Measurements from ENCODE around the gene EPN1. TPM values are rescaled to one million over a fixed set of nuclear protein-coding genes. Genes with fewer than 3 reads are reported as not detected.
A peak's percentile ranks its signal among the peaks of the same experiment; 100 is the strongest.

The EPN1 gene
- total and polyA plus RNA-seq, 8 donors, result 38.4 to 102 (median 80.9) TPM

GRCh38 chr19:55666343-55667005 is 8.6 kb upstream of the EPN1 start:
- Histone ChIP-seq H3K4me1 (no peaks in the 10 kb centered on the region), H3K27ac (no peak overlapping the region), H3K27me3 (no peaks in the 10 kb centered on the region), H3K4me3 (no peak overlapping the region), H3K36me3 (peaks cover 16 to 69% (median 35%) of the 10 kb centered on the region in 3 donors), H3K9me3 (no peaks in the 10 kb centered on the region)
- WGBS, 2 donors, result 83 to 85% methylated on average over 12 of the region's 12 CpGs
- ATAC-seq, result no peak
- DNase-seq, result peak in 1 of 6 donors; percentile 32
- FAIRE-seq, result no peak
- TF ChIP-seq, protein P1, sequence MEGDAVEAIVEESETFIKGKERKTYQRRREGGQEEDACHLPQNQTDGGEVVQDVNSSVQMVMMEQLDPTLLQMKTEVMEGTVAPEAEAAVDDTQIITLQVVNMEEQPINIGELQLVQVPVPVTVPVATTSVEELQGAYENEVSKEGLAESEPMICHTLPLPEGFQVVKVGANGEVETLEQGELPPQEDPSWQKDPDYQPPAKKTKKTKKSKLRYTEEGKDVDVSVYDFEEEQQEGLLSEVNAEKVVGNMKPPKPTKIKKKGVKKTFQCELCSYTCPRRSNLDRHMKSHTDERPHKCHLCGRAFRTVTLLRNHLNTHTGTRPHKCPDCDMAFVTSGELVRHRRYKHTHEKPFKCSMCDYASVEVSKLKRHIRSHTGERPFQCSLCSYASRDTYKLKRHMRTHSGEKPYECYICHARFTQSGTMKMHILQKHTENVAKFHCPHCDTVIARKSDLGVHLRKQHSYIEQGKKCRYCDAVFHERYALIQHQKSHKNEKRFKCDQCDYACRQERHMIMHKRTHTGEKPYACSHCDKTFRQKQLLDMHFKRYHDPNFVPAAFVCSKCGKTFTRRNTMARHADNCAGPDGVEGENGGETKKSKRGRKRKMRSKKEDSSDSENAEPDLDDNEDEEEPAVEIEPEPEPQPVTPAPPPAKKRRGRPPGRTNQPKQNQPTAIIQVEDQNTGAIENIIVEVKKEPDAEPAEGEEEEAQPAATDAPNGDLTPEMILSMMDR (IDR thresholded peaks at IDR 0.05), result no peak
- intact Hi-C loops (cut with DNase I), result no loop called here

GRCh38 chr19:55667006-55667381 is 8.0 kb upstream of the EPN1 start:
- H3K36me3 ChIP-seq, result peaks cover 16 to 69% (median 35%) of the 10 kb centered on the region in 3 donors

GRCh38 chr19:55667511-55667910 is 7.5 kb upstream of the EPN1 start:
- intact Hi-C loops (cut with DNase I), result no loop called here
- DNase-seq (peak in 1 of 6 donors; percentile 20), ATAC-seq (no peak), FAIRE-seq (no peak)
- WGBS, 2 donors, result 84 to 85% methylated on average over 12 of the region's 12 CpGs
- Histone ChIP-seq H3K27me3 (no peaks in the 10 kb centered on the region), H3K4me3 (no peak overlapping the region), H3K9me3 (no peaks in the 10 kb centered on the region), H3K4me1 (no peaks in the 10 kb centered on the region), H3K27ac (no peak overlapping the region), H3K36me3 (peaks cover 16 to 67% (median 35%) of the 10 kb centered on the region in 3 donors)
- TF ChIP-seq, protein P1 (IDR thresholded peaks at IDR 0.05), result no peak

More at GRCh38 chr19:55667006-55667381, 8.0 kb upstream of the EPN1 start:
- ATAC-seq, result no peak
- 97 to 98% methylated on average over 4 of the region's 4 CpGs for WGBS, 2 donors
- H3K4me3 ChIP-seq, result no peak overlapping the region
- H3K27ac ChIP-seq, result no peak overlapping the region
- peak in 1 of 6 donors; percentile 44 for DNase-seq
- no peaks in the 10 kb centered on the region for H3K4me1 ChIP-seq
- H3K9me3 ChIP-seq, result no peaks in the 10 kb centered on the region
- intact Hi-C loops (cut with DNase I), result no loop called here
- no peaks in the 10 kb centered on the region for H3K27me3 ChIP-seq
- TF ChIP-seq, protein P1 (IDR thresholded peaks at IDR 0.05), result no peak
- FAIRE-seq, result no peak

DNA sequence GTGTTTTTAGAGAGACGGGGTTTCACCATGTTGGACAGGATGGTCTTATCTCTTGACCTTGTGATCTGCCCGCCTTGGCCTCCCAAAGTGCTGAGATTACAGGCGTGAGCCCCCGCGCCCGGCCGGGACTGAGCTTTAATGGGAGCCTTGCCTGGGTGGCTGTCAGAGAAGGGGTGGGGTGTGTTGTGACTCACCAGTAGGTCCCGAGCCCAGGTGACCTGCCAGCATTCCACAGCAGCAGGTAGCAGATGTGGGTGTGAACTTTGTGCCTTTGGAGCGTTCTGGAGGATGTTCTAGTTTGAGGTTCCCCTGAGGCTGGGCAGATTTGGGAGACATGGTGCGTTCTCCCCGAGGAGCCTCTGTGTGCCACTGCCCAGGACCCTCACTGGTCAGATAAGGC is 7.1 kb upstream of the EPN1 start:
- Histone ChIP-seq H3K4me3 (no peak overlapping the region), H3K4me1 (no peaks in the 10 kb centered on the region), H3K36me3 (peaks cover 14 to 62% (median 35%) of the 10 kb centered on the region in 3 donors), H3K27me3 (no peaks in the 10 kb centered on the region), H3K27ac (no peak overlapping the region), H3K9me3 (no peaks in the 10 kb centered on the region)
- peak; percentile 36 to 72 (median 50) for ATAC-seq
- 37 to 46% methylated on average over 11 of the region's 11 CpGs for WGBS, 2 donors
- FAIRE-seq, result no peak
- intact Hi-C loops (cut with DNase I), result no loop called here
- TF ChIP-seq, protein P1 (IDR thresholded peaks at IDR 0.05), result no peak
- DNase-seq, result peak in 2 of 6 donors; percentile 42 to 51

All from pancreas (tissue), 10 donors.